ENCODE data around the gene CCNF.
A peak's percentile ranks its signal among the peaks of the same experiment; 100 is the strongest.

CCNF gene

GRCh38 chr16:2485811-2486507, 56.7 kb downstream of the CCNF start:
- no peak for DNase-seq

GRCh38 chr16:2486645-2487516, 57.6 kb downstream of the CCNF start:
- no peak for DNase-seq

GRCh38 chr16:2487517-2487842, 58.2 kb downstream of the CCNF start:
- DNase-seq, result no peak

- DNase-seq, result no peak
These were observed 58.8 kb downstream of the CCNF start for GRCh38 chr16:2487903-2488531.

GRCh38 chr16:2489581-2489980, 60.3 kb downstream of the CCNF start:
- DNase-seq, result no peak

GRCh38 chr16:2490190-2491105, 61.2 kb downstream of the CCNF start:
- no peak for DNase-seq

- no peak for DNase-seq
These were observed 63.0 kb downstream of the CCNF start for GRCh38 chr16:2492292-2492691.

- DNase-seq, result no peak
These were observed 64.4 kb downstream of the CCNF start for GRCh38 chr16:2493605-2494004.

- DNase-seq, result no peak
These were observed 65.4 kb downstream of the CCNF start for GRCh38 chr16:2494616-2495015.

- DNase-seq, result no peak
These were observed 65.8 kb downstream of the CCNF start for GRCh38 chr16:2495041-2495440.

- no peak for DNase-seq
These were observed 67.2 kb downstream of the CCNF start for GRCh38 chr16:2496223-2497115.

- DNase-seq, result no peak
These were observed 67.9 kb downstream of the CCNF start for GRCh38 chr16:2497116-2497630.

GRCh38 chr16:2497695-2498484, 68.6 kb downstream of the CCNF start:
- no peak for DNase-seq

GRCh38 chr16:2498531-2499253, 69.4 kb downstream of the CCNF start:
- DNase-seq, result no peak

- no peak for DNase-seq
These were observed 70.2 kb downstream of the CCNF start for GRCh38 chr16:2499454-2499853.

GRCh38 chr16:2499890-2500429, 70.7 kb downstream of the CCNF start:
- no peak for DNase-seq

- no peak for DNase-seq
These were observed 71.2 kb downstream of the CCNF start for GRCh38 chr16:2500430-2500917.

GRCh38 chr16:2500918-2501750, 71.9 kb downstream of the CCNF start:
- peak; percentile 67 for DNase-seq
